Measurements from ENCODE around the gene ANKRD44.
A peak's percentile ranks its signal among the peaks of the same experiment; 100 is the strongest.

The ANKRD44 gene

GRCh38 chr2:197170208-197170607 lies 140.4 kb downstream of the ANKRD44 start:
- DNase-seq = no peak

GRCh38 chr2:197168705-197169104 lies 141.9 kb downstream of the ANKRD44 start:
- peak; percentile 81 to 96 for DNase-seq

GRCh38 chr2:197167608-197168314 lies 142.8 kb downstream of the ANKRD44 start:
- DNase-seq = no peak

GRCh38 chr2:197165020-197165419 lies 145.6 kb downstream of the ANKRD44 start:
- no peak for DNase-seq

- no peak for DNase-seq
Measured at GRCh38 chr2:197164141-197164754, 146.3 kb downstream of the ANKRD44 start.

GRCh38 chr2:197163712-197164140 lies 146.9 kb downstream of the ANKRD44 start:
- no peak for DNase-seq

- DNase-seq = no peak
Measured at GRCh38 chr2:197161774-197162173, 148.8 kb downstream of the ANKRD44 start.

- DNase-seq = peak in 1 of 2 experiments; percentile 43
Measured at GRCh38 chr2:197159661-197160211, 150.8 kb downstream of the ANKRD44 start.

GRCh38 chr2:197158591-197159550 lies 151.7 kb downstream of the ANKRD44 start:
- no peak for DNase-seq

GRCh38 chr2:197157879-197158537 lies 152.6 kb downstream of the ANKRD44 start:
- no peak for DNase-seq

- no peak for DNase-seq
Measured at GRCh38 chr2:197156771-197157170, 153.8 kb downstream of the ANKRD44 start.

GRCh38 chr2:197152451-197153228 lies 157.9 kb downstream of the ANKRD44 start:
- peak; percentile 100 for DNase-seq

GRCh38 chr2:197149546-197149945 lies 161.0 kb downstream of the ANKRD44 start:
- DNase-seq = no peak

GRCh38 chr2:197148401-197148800 lies 162.2 kb downstream of the ANKRD44 start:
- no peak for DNase-seq

- DNase-seq = no peak
Measured at GRCh38 chr2:197147942-197148341, 162.6 kb downstream of the ANKRD44 start.

GRCh38 chr2:197146995-197147394 lies 163.6 kb downstream of the ANKRD44 start:
- DNase-seq = no peak

GRCh38 chr2:197145471-197146056 lies 165.0 kb downstream of the ANKRD44 start:
- DNase-seq = peak; percentile 100

- no peak for DNase-seq
Measured at GRCh38 chr2:197144183-197144582, 166.4 kb downstream of the ANKRD44 start.

GRCh38 chr2:197141702-197142473 lies 168.7 kb downstream of the ANKRD44 start:
- DNase-seq = no peak

GRCh38 chr2:197140045-197140444 lies 170.5 kb downstream of the ANKRD44 start:
- no peak for DNase-seq

Measured in Kasumi-1 (cell line).